ENCODE measurements around the gene CHMP4B.
A peak's percentile ranks its signal among the peaks of the same experiment; 100 is the strongest.

CHMP4B gene

GRCh38 chr20:33840160-33840559 lies 29.0 kb downstream of the CHMP4B start:
- no peak for DNase-seq (ENCODE audit: low read depth)

- no peak for DNase-seq (ENCODE audit: low read depth)
Observed at GRCh38 chr20:33840759-33841435, 29.7 kb downstream of the CHMP4B start.

GRCh38 chr20:33841436-33841799 lies 30.3 kb downstream of the CHMP4B start:
- DNase-seq (ENCODE audit: low read depth): no peak

- DNase-seq (ENCODE audit: low read depth): no peak
Observed at GRCh38 chr20:33842346-33842745, 31.2 kb downstream of the CHMP4B start.

GRCh38 chr20:33843050-33843449 lies 31.9 kb downstream of the CHMP4B start:
- no peak for DNase-seq (ENCODE audit: low read depth)

GRCh38 chr20:33843854-33844253 lies 32.7 kb downstream of the CHMP4B start:
- no peak for DNase-seq (ENCODE audit: low read depth)

GRCh38 chr20:33846291-33846935 lies 35.3 kb downstream of the CHMP4B start:
- DNase-seq (ENCODE audit: low read depth): no peak

GRCh38 chr20:33847006-33847405 lies 35.9 kb downstream of the CHMP4B start:
- DNase-seq (ENCODE audit: low read depth): no peak

- no peak for DNase-seq (ENCODE audit: low read depth)
Observed at GRCh38 chr20:33848391-33848790, 37.2 kb downstream of the CHMP4B start.

GRCh38 chr20:33850159-33850558 lies 39.0 kb downstream of the CHMP4B start:
- DNase-seq (ENCODE audit: low read depth): no peak

- no peak for DNase-seq (ENCODE audit: low read depth)
Observed at GRCh38 chr20:33851842-33852466, 40.8 kb downstream of the CHMP4B start.

- DNase-seq (ENCODE audit: low read depth): no peak
Observed at GRCh38 chr20:33852626-33853506, 41.7 kb downstream of the CHMP4B start.

GRCh38 chr20:33853507-33853813 lies 42.3 kb downstream of the CHMP4B start:
- DNase-seq (ENCODE audit: low read depth): no peak

GRCh38 chr20:33857722-33858563 lies 46.8 kb downstream of the CHMP4B start:
- DNase-seq (ENCODE audit: low read depth): no peak

GRCh38 chr20:33858666-33859065 lies 47.5 kb downstream of the CHMP4B start:
- DNase-seq (ENCODE audit: low read depth): no peak

- DNase-seq (ENCODE audit: low read depth): no peak
Observed at GRCh38 chr20:33859157-33859695, 48.1 kb downstream of the CHMP4B start.

GRCh38 chr20:33859751-33860150 lies 48.6 kb downstream of the CHMP4B start:
- DNase-seq (ENCODE audit: low read depth): no peak

GRCh38 chr20:33861458-33861857 lies 50.3 kb downstream of the CHMP4B start:
- DNase-seq (ENCODE audit: low read depth): no peak

GRCh38 chr20:33862709-33863403 lies 51.7 kb downstream of the CHMP4B start:
- DNase-seq (ENCODE audit: low read depth): peak; percentile 17

- DNase-seq (ENCODE audit: low read depth): no peak
Observed at GRCh38 chr20:33863440-33864323, 52.5 kb downstream of the CHMP4B start.

All from GM04504 (cell line).